A549 (cell line): ENCODE data around the gene IGHMBP2. TPM values are rescaled to one million over a fixed set of nuclear protein-coding genes. Genes with fewer than 3 reads are reported as not detected.
A peak's percentile ranks its signal among the peaks of the same experiment; 100 is the strongest.
"Not testable (repeated sequence)": the region's sequence is repeated elsewhere in the genome, so short reads cannot be mapped to it uniquely, and the experiment has no call there.

Experiments used
- ATAC-seq, 2 experiments: fragments of 200-7000 bp in 1 of 2; fragments of >200 bp in 1 of 2; cut with Nextera tagmentation in 1 of 2; cut with Tn5 transposase in 1 of 2; 3 replicates each; pipeline versions ENCODE4 v1.8.0 to v1.9.1; 2018 to 2020; ENCODE audit warnings: mild to moderate bottlenecking in 1 of 2, moderate library complexity in 1 of 2
- CTCF ChIA-PET: fragments of 300-600 bp; sonication (Branson Sonifier 250); formaldehyde crosslinking; extraction: SDS; loops from one replicate; lab custom pipeline; 2021; ENCODE audit warnings: antibody characterized with exemption, inconsistent platforms; lab: Yijun Ruan, JAX
- POLR2A ChIA-PET: fragments of 350-600 bp; formaldehyde crosslinking; extraction: SDS; loops from one replicate; lab custom pipeline; 2021; ENCODE audit warnings: antibody characterized with exemption, inconsistent platforms; lab: Yijun Ruan, JAX
- DNase-seq, 2 experiments: peaks; one replicate each; pipeline versions ENCODE4 v3.0.0 to v3.0.0-alpha.2; 2011 to 2016; ENCODE audit warnings: low read depth in 1 of 2, low spot score in 1 of 2
- FAIRE-seq: peaks from 2 replicates; lab custom pipeline; 2011; peaks lifted over from hg19 to GRCh38; lab: Jason Lieb, UNC
- H3K27ac ChIP-seq, 2 experiments: fragments of >200 bp; sonication (Bioruptor Twin); formaldehyde crosslinking; 3 replicates each; pipeline ENCODE4 v1.5.1; 2016 to 2017
- H3K4me1 ChIP-seq: fragments of >200 bp; sonication (Bioruptor Twin); formaldehyde crosslinking; 3 replicates; pipeline ENCODE4 v1.6.1; 2016
- H3K4me2 ChIP-seq: fragments of >200 bp; sonication (Bioruptor Twin); formaldehyde crosslinking; 3 replicates; pipeline ENCODE4 v1.6.1; 2016
- H3K4me3 ChIP-seq: fragments of >200 bp; sonication (Bioruptor Twin); formaldehyde crosslinking; 3 replicates; pipeline ENCODE4 v1.5.1; 2016
- H3K9me3 ChIP-seq: fragments of >200 bp; sonication (Bioruptor Twin); formaldehyde crosslinking; 3 replicates; pipeline ENCODE4 v1.6.1; 2016
- ATOH8 ChIP-seq: fragments of 250-450 bp; sonication (Bioruptor Pico); IDR thresholded peaks from 2 replicates; pipeline ENCODE4 v1.5.0; 2020; ENCODE audit warnings: low read depth, mild to moderate bottlenecking, moderate library complexity
- BHLHE40 ChIP-seq: IDR thresholded peaks from 2 replicates; pipeline ENCODE4 v1.6.1; 2012; ENCODE audit warnings: low read depth, low read length, inconsistent platforms
- CBX8 ChIP-seq: fragments of 200-600 bp; sonication (generic); IDR thresholded peaks from 2 replicates; pipeline ENCODE4 v1.6.1; 2016
- CEBPB ChIP-seq, 2 experiments: fragments of >200 bp in 1 of 2; sonication (Bioruptor Twin) in 1 of 2; formaldehyde crosslinking in 1 of 2; IDR thresholded peaks; 2 replicates each; pipeline ENCODE4 v1.6.1; 2012 to 2016
- CHD2 ChIP-seq: fragments of 150-350 bp; IDR thresholded peaks from 2 replicates; pipeline ENCODE4 v1.6.1; 2014; ENCODE audit warnings: low read length; ENCODE audit not compliant: partially characterized antibody
- CHD4 ChIP-seq: fragments of 200-600 bp; sonication (generic); IDR thresholded peaks from 2 replicates; pipeline ENCODE4 v1.6.1; 2016; ENCODE audit warnings: antibody characterized with exemption, mild to moderate bottlenecking, borderline replicate concordance
- CTCF ChIP-seq: fragments of >200 bp; sonication (Bioruptor Twin); formaldehyde crosslinking; IDR thresholded peaks from 3 replicates; pipeline ENCODE4 v1.5.1; 2016
- EHMT2 ChIP-seq: fragments of 200-600 bp; sonication (generic); IDR thresholded peaks from 2 replicates; pipeline ENCODE4 v1.6.1; 2016; ENCODE audit warnings: antibody characterized with exemption, low read depth, mild to moderate bottlenecking, moderate library complexity
- ELK1 ChIP-seq: fragments of 150-350 bp; IDR thresholded peaks from 2 replicates; pipeline ENCODE4 v1.6.1; 2014; ENCODE audit warnings: low read depth, mild to moderate bottlenecking, low read length
- ESRRA ChIP-seq: fragments of 150-350 bp; IDR thresholded peaks from 2 replicates; pipeline ENCODE4 v1.6.1; 2014; ENCODE audit warnings: mild to moderate bottlenecking, low read length, borderline replicate concordance
- FOSB ChIP-seq: fragments of 250-450 bp; sonication (Bioruptor Pico); IDR thresholded peaks from 2 replicates; pipeline ENCODE4 v1.5.0; 2020; ENCODE audit warnings: mild to moderate bottlenecking, moderate library complexity
- HDAC2 ChIP-seq: fragments of 200-600 bp; sonication (generic); IDR thresholded peaks from 2 replicates; pipeline ENCODE4 v1.6.1; 2016
- HES2 ChIP-seq: fragments of >200 bp; sonication (Bioruptor Twin); formaldehyde crosslinking; IDR thresholded peaks from 2 replicates; pipeline ENCODE4 v1.6.1; 2016
- HEYL ChIP-seq: fragments of 250-450 bp; sonication (Bioruptor Pico); IDR thresholded peaks from 2 replicates; pipeline ENCODE4 v1.8.0; 2021; ENCODE audit warnings: mild to moderate bottlenecking, moderate library complexity
- HOXB5 ChIP-seq: fragments of 250-450 bp; sonication (Bioruptor Pico); IDR thresholded peaks from 2 replicates; pipeline ENCODE4 v1.5.0; 2020; ENCODE audit warnings: mild to moderate bottlenecking, moderate library complexity
- KDM1A ChIP-seq: fragments of 200-600 bp; sonication (generic); IDR thresholded peaks from 2 replicates; pipeline ENCODE4 v1.6.1; 2016; ENCODE audit warnings: low read depth, mild to moderate bottlenecking
- NFE2L2 ChIP-seq: fragments of 150-350 bp; conservative IDR thresholded peaks from 2 replicates; pipeline ENCODE4 v1.6.1; 2014; ENCODE audit warnings: low read length
- NPAS2 ChIP-seq: fragments of 250-450 bp; sonication (Bioruptor Pico); IDR thresholded peaks from 2 replicates; pipeline ENCODE4 v1.8.0; 2022; ENCODE audit warnings: mild to moderate bottlenecking, moderate library complexity, borderline replicate concordance
- PBX3 ChIP-seq: IDR thresholded peaks from 2 replicates; pipeline ENCODE4 v1.6.1; 2012
- RAD21 ChIP-seq, 2 experiments: fragments of >200 bp in 1 of 2; sonication (Bioruptor Twin) in 1 of 2; formaldehyde crosslinking in 1 of 2; IDR thresholded peaks in 1 of 2; conservative IDR thresholded peaks in 1 of 2; 2 replicates in 1 of 2; 3 replicates in 1 of 2; pipeline ENCODE4 v1.6.1; 2012 to 2018; ENCODE audit warnings: inconsistent platforms in 1 of 2
- RFX5 ChIP-seq: fragments of 450-650 bp; IDR thresholded peaks from 2 replicates; pipeline ENCODE4 v1.7.1; 2014; ENCODE audit warnings: antibody characterized with exemption, mild to moderate bottlenecking, moderate library complexity
- SMC3 ChIP-seq: fragments of >200 bp; sonication (Bioruptor Twin); formaldehyde crosslinking; IDR thresholded peaks from 3 replicates; pipeline ENCODE4 v1.6.1; 2018; ENCODE audit warnings: inconsistent platforms
- SREBF2 ChIP-seq: fragments of 450-650 bp; IDR thresholded peaks from 2 replicates; pipeline ENCODE4 v1.6.1; 2014; ENCODE audit warnings: mild to moderate bottlenecking, moderate library complexity
- ZFP36 ChIP-seq: fragments of 450-650 bp; IDR thresholded peaks from 2 replicates; pipeline ENCODE4 v1.6.1; 2014; ENCODE audit warnings: borderline replicate concordance; ENCODE audit not compliant: partially characterized antibody
- ZSCAN20 ChIP-seq: fragments of 250-450 bp; sonication (Bioruptor Pico); IDR thresholded peaks from 2 replicates; pipeline ENCODE4 v1.8.0; 2022; ENCODE audit warnings: mild to moderate bottlenecking, moderate library complexity
- WGBS: methylation state at CpG from one replicate; pipeline ENCODE4 v1.1.6; 2017; ENCODE audit errors: missing lambda C conversion rate; 5-methylcytosine and 5-hydroxymethylcytosine counted together
- polyA plus RNA-seq, 4 experiments: library from polyadenylated mRNA; depleted of rRNA in 3 of 4; stranded (reverse); fragments of >200 nt; fragmentation: RNase III in 1 of 4; extraction: RNeasy Plus Mini Kit Qiagen cat#74134 plus additional on column Dnase treatment in 1 of 4; gene quantifications; 2 replicates in 3 of 4; 3 replicates in 1 of 4; pipeline ENCODE4 v1.2.3, GENCODE V29; 2011 to 2017

Gene IGHMBP2
- polyA plus RNA-seq, 2 of the 4 experiments (the other 2 are of a cell fraction) = 11.9 to 12.8 TPM

GRCh38 chr11:68881320-68881719 is 22.4 kb upstream of the IGHMBP2 start:
- TF ChIP-seq ELK1 (no peak), CHD4 (no peak), HES2 (no peak), CTCF (no peak), ZSCAN20 (CRISPR knock-in tag) (no peak), HDAC2 (no peak), ESRRA (no peak)
- TF ChIP-seq, all 56 proteins: peak for 0
- ATAC-seq (no peak), DNase-seq (no peak), FAIRE-seq (no peak)
- Histone ChIP-seq H3K4me1 (no peaks in the 10 kb centered on the region), H3K9me3 (no peaks in the 10 kb centered on the region), H3K27ac (no peak overlapping the region), H3K4me3 (no peak overlapping the region), H3K4me2 (no peak overlapping the region)
- ChIA-PET CTCF (no interaction called here), POLR2A (no interaction called here)
- WGBS = 93% methylated on average over 2 of the region's 2 CpGs

- ChIA-PET POLR2A (no interaction called here), CTCF (no interaction called here)
- H3K4me2 ChIP-seq = no peak overlapping the region
- no peak overlapping the region for H3K4me3 ChIP-seq
- ATAC-seq (no peak), DNase-seq (no peak), FAIRE-seq (no peak)
- no peaks in the 10 kb centered on the region for H3K9me3 ChIP-seq
- no peak for TF ChIP-seq ZFP36
- no peak for TF ChIP-seq BHLHE40
- TF ChIP-seq EHMT2 = no peak
- no peak for TF ChIP-seq RFX5
- TF ChIP-seq PBX3 = no peak
- no peak for TF ChIP-seq CEBPB (IDR thresholded peaks at IDR 0.05)
- 93% methylated on average over 13 of the region's 13 CpGs for WGBS
- no peaks in the 10 kb centered on the region for H3K4me1 ChIP-seq
- 0 out of 6 replicates have a peak overlapping the region, but pooled peaks of 1 of the 2 experiments have one; percentile 8 for H3K27ac ChIP-seq
Measured at GRCh38 chr11:68882391-68882790, 21.3 kb upstream of the IGHMBP2 start.

GRCh38 chr11:68884827-68885226 is 18.9 kb upstream of the IGHMBP2 start:
- ATAC-seq, H3K4me1 ChIP-seq, POLR2A ChIA-PET, H3K4me3 ChIP-seq, H3K4me2 ChIP-seq, CTCF ChIA-PET, H3K27ac ChIP-seq, H3K9me3 ChIP-seq, FAIRE-seq, DNase-seq: not testable (repeated sequence)
- WGBS = 92% methylated on average over 15 of the region's 15 CpGs

GRCh38 chr11:68889948-68890446 is 13.7 kb upstream of the IGHMBP2 start:
- H3K9me3 ChIP-seq = no peaks in the 10 kb centered on the region
- no peak overlapping the region for H3K4me3 ChIP-seq
- H3K4me2 ChIP-seq = no peak overlapping the region
- no peak overlapping the region for H3K27ac ChIP-seq
- ChIA-PET POLR2A (interaction anchor here (0.5 kb wide), 1 partner anchor 87 kb away, joined by 3 read pairs; no protein-coding TSS in a partner anchor), CTCF (interaction anchor here (0.5 to 3.4 kb wide), 12 partner anchors 9 to 1212 kb away, joined by 3 to 19 read pairs (median 4); no protein-coding TSS in a partner anchor)
- 82% methylated on average over 17 of the region's 18 CpGs for WGBS
- DNase-seq (peak; percentile 42 to 52), ATAC-seq (peak; percentile 82 to 93; a peak in 5 of 6 replicates), FAIRE-seq (no peak)
- no peaks in the 10 kb centered on the region for H3K4me1 ChIP-seq
- TF ChIP-seq HEYL (CRISPR knock-in tag) (no peak), CBX8 (no peak), CEBPB (IDR thresholded peaks at IDR 0.05) (no peak), SMC3 (peak; percentile 53), EHMT2 (no peak), NPAS2 (CRISPR knock-in tag) (no peak), FOSB (no peak), CHD2 (no peak), ATOH8 (no peak), RAD21 (conservative IDR thresholded peaks at IDR 0.05 in 1 of 2, IDR thresholded peaks at IDR 0.05 in 1 of 2) (peak; percentile 46 to 47; a peak in 4 of 5 replicates), KDM1A (no peak), SREBF2 (no peak), HOXB5 (no peak), NFE2L2 (no peak)
